AG09309 (cell line): ENCODE data around the gene DPH3.

Source experiments
- DNase-seq: peaks from one replicate; pipeline ENCODE4 v3.0.0-alpha.2; 2010; ENCODE audit warnings: low read depth
- H3K4me3 ChIP-seq: 2 replicates; pipeline ENCODE4 v1.5.1; 2011; ENCODE audit warnings: mild to moderate bottlenecking, low read depth, low read length, moderate library complexity; ENCODE audit not compliant: control insufficient read depth
- TF ChIP-seq, protein P1 (sequence below): IDR thresholded peaks from 2 replicates; pipeline ENCODE4 v1.5.1; 2011; ENCODE audit warnings: mild to moderate bottlenecking, low read depth, low read length, inconsistent platforms; ENCODE audit not compliant: insufficient read depth, control insufficient read depth; ENCODE audit errors: missing control alignments

Gene DPH3

GRCh38 chr3:16216373-16216935 is 48.3 kb downstream of the DPH3 start:
- no peak overlapping the region for H3K4me3 ChIP-seq
- DNase-seq: no peak
- TF ChIP-seq, protein P1, sequence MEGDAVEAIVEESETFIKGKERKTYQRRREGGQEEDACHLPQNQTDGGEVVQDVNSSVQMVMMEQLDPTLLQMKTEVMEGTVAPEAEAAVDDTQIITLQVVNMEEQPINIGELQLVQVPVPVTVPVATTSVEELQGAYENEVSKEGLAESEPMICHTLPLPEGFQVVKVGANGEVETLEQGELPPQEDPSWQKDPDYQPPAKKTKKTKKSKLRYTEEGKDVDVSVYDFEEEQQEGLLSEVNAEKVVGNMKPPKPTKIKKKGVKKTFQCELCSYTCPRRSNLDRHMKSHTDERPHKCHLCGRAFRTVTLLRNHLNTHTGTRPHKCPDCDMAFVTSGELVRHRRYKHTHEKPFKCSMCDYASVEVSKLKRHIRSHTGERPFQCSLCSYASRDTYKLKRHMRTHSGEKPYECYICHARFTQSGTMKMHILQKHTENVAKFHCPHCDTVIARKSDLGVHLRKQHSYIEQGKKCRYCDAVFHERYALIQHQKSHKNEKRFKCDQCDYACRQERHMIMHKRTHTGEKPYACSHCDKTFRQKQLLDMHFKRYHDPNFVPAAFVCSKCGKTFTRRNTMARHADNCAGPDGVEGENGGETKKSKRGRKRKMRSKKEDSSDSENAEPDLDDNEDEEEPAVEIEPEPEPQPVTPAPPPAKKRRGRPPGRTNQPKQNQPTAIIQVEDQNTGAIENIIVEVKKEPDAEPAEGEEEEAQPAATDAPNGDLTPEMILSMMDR: no peak

DNA sequence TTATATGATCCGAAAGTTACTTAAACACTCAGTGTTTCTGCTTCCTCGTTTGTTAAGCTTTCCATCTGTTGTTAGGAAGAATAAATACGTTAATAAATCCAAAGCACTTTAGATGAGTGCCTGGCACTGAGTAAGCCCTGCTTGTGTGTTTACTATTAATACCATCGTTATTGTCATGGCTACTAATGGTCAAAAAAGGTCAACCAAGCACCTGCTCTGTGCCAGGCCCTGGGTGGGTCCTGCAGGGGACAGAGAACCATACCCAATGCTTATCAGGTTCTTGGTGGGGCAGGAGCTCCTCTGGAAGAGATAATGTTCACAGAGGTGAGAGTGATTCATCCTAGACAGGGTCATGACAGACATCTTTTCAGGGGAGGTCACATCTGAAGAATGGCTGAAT is 50.4 kb downstream of the DPH3 start:
- H3K4me3 ChIP-seq: no peak overlapping the region
- TF ChIP-seq, protein P1: no peak
- no peak for DNase-seq

GRCh38 chr3:16211176-16211904 is 53.4 kb downstream of the DPH3 start:
- TF ChIP-seq, protein P1: no peak
- DNase-seq: no peak
- H3K4me3 ChIP-seq: no peak overlapping the region
